ENCODE results near the gene BCL7C. TPM values are rescaled to one million over a fixed set of nuclear protein-coding genes. Genes with fewer than 3 reads are reported as not detected.

Gene BCL7C
- total and polyA plus RNA-seq, 10 of the 15 experiments (the other 5 are each of a cell fraction or from before 2014, with no cell fraction given), result 1.1 to 30.5 (median 13.7) TPM

- TF ChIP-seq IKZF2 (IDR thresholded peaks at IDR 0.05) (no peak), BHLHE40 (IDR thresholded peaks at IDR 0.05; ENCODE audit: borderline replicate concordance in 1 of 2, low read depth in 2 of 2, low read length in 1 of 2) (peak in 1 of 2 experiments; percentile 59; a peak in 2 of 4 replicates), TCF7 (IDR thresholded peaks at IDR 0.05; ENCODE audit: borderline replicate concordance) (no peak), MEF2B (IDR thresholded peaks at IDR 0.05; ENCODE audit: partially characterized antibody, poor library complexity, severe bottlenecking) (no peak), IKZF1 (conservative IDR thresholded peaks at IDR 0.05) (peak; percentile 62), RELA (IDR thresholded peaks at IDR 0.05; ENCODE audit: borderline replicate concordance, partially characterized antibody) (no peak), ZBTB11 (CRISPR knock-in tag; IDR thresholded peaks at IDR 0.05) (no peak), LARP7 (IDR thresholded peaks at IDR 0.05) (peak; percentile 59), ZNF384 (IDR thresholded peaks at IDR 0.05; ENCODE audit: borderline replicate concordance, low read depth, low read length) (no peak), STAT3 (IDR thresholded peaks at IDR 0.05; ENCODE audit: low read depth, low read length) (no peak), HDAC6 (IDR thresholded peaks at IDR 0.05; ENCODE audit: unreplicated experiment) (no peak), TAF1 (IDR thresholded peaks at IDR 0.05; ENCODE audit: borderline replicate concordance, low read depth, low read length) (peak; percentile 28; the same call in 1 of the 2 replicates), ZSCAN29 (IDR thresholded peaks at IDR 0.05) (0 out of 2 replicates have a peak, but pooled peaks have one; percentile 31), SRF (IDR thresholded peaks at IDR 0.05; ENCODE audit: low read depth in 2 of 2, low read length in 2 of 2) (no peak), CBX3 (IDR thresholded peaks at IDR 0.05; ENCODE audit: borderline replicate concordance, low read depth) (no peak), POLR2AphosphoS2 (IDR thresholded peaks at IDR 0.05; ENCODE audit: low read depth, low read length) (no peak), BRCA1 (IDR thresholded peaks at IDR 0.05; ENCODE audit: low read depth, low read length) (peak; percentile 20; the same call in 1 of the 2 replicates), CREM (IDR thresholded peaks at IDR 0.05; ENCODE audit: low read depth) (no peak), ZNF274 (IDR thresholded peaks at IDR 0.05; ENCODE audit: insufficient read depth, insufficient read length) (no peak), NFYB (IDR thresholded peaks at IDR 0.05; ENCODE audit: insufficient read depth, low read depth, low read length) (no peak), ATF7 (IDR thresholded peaks at IDR 0.05; ENCODE audit: low read depth) (no peak), JUND (IDR thresholded peaks at IDR 0.05; ENCODE audit: low read depth, low read length) (0 out of 2 replicates have a peak, but pooled peaks have one; percentile 29), MEF2A (IDR thresholded peaks at IDR 0.05; ENCODE audit: insufficient read depth, low read depth, low read length) (peak; percentile 61; the same call in 1 of the 2 replicates), POLR2A (IDR thresholded peaks at IDR 0.05; ENCODE audit: low read depth, low read length) (peak; percentile 75), HDGF (IDR thresholded peaks at IDR 0.05) (no peak), FOXK2 (IDR thresholded peaks at IDR 0.05) (no peak), NR2F1 (conservative IDR thresholded peaks at IDR 0.05) (0 out of 2 replicates have a peak, but pooled peaks have one; percentile 59), SREBF2 (IDR thresholded peaks at IDR 0.05; ENCODE audit: low read length) (no peak)
- TF ChIP-seq, protein P1, sequence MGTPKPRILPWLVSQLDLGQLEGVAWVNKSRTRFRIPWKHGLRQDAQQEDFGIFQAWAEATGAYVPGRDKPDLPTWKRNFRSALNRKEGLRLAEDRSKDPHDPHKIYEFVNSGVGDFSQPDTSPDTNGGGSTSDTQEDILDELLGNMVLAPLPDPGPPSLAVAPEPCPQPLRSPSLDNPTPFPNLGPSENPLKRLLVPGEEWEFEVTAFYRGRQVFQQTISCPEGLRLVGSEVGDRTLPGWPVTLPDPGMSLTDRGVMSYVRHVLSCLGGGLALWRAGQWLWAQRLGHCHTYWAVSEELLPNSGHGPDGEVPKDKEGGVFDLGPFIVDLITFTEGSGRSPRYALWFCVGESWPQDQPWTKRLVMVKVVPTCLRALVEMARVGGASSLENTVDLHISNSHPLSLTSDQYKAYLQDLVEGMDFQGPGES (IDR thresholded peaks at IDR 0.05), result no peak
Observed at GRCh38 chr16:30893744-30894539, at the start of gene BCL7C (continued).

Data from GM12878 (cell line).